Stimulated activated CD8-positive, alpha-beta memory T cell treated with anti-CD3 and anti-CD28 coated beads, Interleukin-15, amount 100 ng/mL, for 48 hours (primary cell): Measurements from ENCODE around the gene NUBP2.

Source experiments
- DNase-seq, 2 donors: peaks; one replicate each; pipeline ENCODE4 v3.0.0-alpha.2; 2020; ENCODE audit warnings: low read depth in 2 of 2

The NUBP2 gene

DNA sequence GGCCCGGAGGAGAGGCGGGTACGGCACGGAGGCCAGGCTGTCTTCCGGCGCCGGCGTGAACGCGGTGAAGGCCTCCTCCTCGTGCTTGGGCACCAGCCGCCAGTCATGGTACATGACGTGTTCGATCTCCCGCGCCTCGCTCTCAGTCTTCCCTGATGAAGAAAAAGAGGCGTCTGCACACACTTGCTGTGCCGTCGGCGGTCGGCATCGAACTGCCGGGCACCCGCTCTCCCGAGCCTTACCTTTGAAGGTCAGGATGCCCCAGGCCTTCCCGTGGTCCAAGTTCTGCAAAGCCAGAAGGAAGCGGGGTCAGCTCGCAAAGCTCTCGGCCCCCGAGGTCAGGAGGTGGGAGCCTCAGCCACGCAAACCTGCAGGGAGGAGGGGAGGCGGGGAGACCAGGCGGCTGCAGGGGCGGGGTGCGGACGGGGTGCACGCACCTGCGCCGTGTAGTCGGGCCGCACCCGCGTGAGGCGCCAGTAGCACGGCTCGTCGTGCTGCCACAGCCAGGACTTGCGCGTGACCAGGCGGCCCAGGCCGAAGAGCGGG, 10.3 kb upstream of the NUBP2 start, which contains the start of gene EME2:
EME2 (plus strand) TSS at position 449 of the 546 bp plus-strand sequence. CDS start 418 bp downstream, outside the sequence.
- peak; percentile 30 to 55 for DNase-seq

- DNase-seq = peak; percentile 71 to 76
Measured at GRCh38 chr16:1772908-1773702, 9.7 kb upstream of the NUBP2 start, which contains the start of gene MRPS34. Gene MRPS34, minus strand, starts transcription at chr16:1773134. Its CDS starts 15 bp downstream, at chr16:1773119.

GRCh38 chr16:1773703-1774447, 8.9 kb upstream of the NUBP2 start:
- no peak for DNase-seq

DNA sequence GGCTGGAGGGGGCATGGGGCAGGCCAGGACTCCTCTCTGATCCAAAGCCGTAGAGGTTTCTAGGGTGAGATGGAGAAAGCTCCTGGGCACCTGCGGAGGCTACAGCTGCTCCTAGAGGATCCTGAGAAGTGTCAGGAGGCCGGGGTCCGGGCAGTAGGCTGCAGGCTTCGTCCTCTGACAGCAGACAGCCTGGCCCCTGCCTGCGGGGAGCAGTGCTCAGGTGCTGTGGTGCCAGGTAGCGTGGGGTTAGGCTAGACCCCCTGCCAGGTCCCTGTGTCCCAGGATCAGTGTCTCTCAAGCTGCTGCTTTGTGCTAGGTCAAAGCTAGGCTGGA, 8.3 kb upstream of the NUBP2 start:
- DNase-seq = no peak

- no peak for DNase-seq
Measured at GRCh38 chr16:1775006-1775845, 7.5 kb upstream of the NUBP2 start.

DNA sequence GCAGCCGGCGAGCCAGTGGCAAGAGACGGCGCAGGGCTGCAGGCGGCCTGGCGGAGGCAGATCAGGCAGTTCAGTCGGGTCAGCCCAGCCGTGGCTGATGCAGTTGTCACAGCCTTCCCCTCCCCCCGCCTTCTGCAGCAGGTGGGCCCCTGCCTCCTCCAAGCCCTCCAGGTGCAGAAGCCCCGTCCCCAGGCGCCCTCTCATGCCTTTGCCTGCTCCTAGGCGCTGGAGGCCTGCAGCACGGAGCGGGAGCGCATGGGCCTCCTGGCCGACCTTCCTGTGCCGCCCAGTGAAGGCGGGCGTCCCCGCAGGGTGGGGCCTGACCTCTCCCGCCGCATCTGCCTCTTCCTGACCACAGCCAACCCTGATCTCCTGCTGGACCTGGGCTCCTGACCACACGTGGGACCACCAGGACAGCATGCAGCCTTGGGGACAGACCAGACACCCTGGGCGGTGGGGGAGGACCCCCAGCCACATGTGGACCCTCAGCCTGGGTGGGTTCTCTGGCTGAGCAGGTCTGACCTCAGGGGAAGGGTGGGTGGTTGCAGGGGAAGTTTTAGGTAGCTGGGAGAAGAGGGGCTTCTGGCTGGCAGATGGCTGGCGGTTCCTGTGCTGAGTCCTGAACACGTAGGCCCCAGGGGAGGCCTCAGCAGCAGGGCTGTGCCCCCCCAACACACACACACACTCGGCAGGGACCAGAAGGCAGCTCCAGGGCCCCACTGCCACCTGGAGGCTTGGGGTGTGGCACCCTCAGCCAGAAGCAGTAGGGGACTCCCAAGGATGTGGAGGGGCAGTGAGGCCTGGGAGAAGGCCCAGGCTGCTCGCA, 6.7 kb upstream of the NUBP2 start:
- no peak for DNase-seq

DNA sequence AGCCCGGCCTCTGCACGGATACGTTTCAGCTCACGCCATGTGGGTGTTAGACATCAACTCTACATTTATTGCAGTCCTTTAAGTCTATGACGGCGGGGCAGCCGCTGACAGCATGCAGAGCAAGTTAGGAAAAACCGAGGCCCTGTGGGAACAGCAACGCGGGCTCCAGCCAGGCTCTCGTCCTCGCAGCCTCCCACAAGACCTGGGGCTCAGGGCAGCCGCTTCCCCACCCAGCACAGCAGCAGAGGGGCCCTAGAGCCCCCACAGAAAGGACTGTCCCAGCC, 6.1 kb upstream of the NUBP2 start:
- no peak for DNase-seq

DNA sequence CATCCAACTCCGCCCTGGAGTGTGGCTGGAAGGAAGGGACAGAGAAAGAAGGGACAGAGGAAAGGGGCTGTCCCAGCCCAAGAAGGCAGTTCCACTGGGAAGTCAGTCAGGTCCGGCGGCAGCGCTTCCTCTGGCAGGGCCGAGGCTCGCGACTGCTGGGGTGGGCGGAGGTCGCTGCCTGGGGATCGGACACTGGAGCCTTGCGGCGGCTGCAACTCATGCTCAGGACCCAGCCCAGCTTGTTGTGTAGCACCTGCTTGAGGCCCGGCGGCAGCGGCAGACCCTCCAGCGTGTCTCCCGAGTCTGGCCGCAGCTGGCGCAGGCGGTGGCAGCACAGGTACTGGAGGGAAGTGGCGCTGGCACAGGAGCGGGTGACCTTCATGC, 5.8 kb upstream of the NUBP2 start:
- no peak for DNase-seq

DNA sequence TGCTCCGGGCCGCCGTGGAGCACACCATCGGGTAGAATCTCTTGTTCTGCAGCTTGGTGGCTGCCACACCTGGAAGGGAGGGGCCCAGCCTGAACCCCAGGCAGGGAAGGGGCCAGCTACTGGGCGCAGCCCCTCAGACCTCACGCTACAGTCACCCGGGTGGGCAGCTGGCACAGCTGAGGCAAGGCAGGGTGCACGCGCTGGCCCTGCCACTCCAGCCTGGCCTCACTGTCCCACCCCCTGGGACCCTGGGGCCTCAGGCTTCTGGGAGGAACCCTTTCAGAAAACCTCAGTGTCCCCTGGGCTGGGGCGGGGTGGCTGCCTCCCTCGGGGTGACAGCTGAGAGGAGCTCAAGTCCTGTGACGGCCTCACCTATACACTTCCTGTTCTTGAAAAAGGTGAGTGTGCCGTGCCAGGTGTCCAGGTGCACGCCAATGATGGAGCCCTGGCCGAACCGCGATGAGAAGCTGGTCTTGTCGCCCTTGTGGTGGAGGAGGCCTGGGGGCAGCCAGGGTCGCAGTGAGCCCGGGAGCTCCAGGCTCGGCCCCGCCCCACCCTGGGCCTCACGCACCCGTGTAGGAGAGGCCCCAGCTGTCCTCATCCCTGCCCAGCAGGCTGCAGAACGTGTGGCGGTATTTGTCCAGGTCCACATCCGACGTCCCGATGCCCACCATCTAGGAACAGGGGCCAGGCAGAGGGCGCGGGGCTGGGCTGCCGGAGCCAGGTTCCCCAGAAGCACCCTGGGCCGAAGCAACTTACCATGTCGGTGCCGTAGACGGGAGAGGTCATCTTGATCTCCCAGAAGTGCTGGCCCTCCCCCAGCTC, 5.2 kb upstream of the NUBP2 start:
- DNase-seq = no peak

DNA sequence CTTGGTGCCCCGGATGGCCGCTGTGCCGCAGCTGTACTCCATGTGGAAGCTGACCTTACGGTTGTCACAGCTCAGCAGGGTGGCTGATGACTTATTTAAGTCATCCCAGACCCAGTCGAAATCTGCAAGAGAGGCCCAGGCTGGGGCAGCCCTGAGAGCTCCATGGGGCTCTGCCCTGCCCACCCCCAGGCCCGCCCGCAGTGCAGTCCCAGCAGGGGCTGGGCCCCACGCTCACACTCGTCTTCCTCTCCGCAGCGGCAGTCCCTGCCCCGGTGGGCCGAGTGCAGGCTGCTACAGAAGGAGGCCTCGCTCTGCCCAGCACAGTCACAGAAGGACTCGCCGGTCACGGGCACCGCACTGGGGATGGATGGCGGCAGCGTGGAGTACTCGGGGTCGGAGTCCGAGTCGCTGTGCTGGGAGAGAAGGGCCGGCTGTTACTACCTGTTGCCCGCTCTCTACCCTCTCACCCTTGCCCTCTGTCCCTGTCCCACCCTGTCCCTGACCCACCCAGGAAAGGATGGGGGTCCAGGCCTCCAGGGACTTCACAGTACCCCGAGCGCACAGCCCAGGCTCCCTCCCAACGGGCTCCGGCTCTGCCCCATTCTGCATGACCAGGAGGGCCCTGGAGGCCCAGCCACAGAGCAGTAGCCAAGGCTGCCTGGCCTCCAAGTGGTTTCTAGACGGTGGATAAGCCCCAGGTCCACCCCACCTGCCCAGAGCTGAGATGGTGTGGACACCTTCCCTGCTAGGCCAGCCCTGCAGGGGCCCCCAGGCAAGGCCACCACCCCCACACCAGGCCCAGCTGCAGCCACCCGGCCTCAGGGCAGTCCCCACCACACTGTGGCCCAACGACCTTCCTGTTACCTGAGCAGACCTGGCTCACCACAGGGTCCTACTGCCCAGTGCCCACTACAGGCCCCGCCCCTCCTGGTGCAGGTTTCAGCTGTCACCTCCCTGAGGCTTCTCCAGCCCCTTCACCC, 4.3 kb upstream of the NUBP2 start:
- DNase-seq = no peak

DNA sequence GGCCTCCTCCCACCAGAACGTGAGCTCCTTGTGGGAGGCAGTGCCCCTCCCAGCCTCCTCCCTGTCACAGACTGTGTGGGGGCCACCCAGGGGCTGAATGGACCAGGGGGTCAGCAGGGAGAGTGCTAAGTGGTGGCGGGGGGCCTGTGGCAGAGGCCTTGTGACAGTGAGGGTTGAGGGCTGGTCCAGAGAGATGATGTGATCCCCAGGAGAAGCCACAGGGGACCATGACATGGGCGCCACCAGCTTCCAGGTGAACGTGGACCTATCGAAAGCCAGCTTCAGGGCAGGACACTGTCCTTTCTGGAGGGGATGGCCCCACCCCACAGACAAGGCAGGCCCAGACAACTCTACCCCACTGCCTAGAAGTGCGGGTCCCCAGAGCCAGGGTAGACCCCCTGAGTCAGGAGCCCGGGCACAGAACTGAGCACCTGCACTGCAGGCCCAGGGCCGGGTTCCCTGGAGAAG, 3.5 kb upstream of the NUBP2 start:
- DNase-seq = no peak

GRCh38 chr16:1779741-1780676, 2.8 kb upstream of the NUBP2 start:
- DNase-seq = no peak

DNA sequence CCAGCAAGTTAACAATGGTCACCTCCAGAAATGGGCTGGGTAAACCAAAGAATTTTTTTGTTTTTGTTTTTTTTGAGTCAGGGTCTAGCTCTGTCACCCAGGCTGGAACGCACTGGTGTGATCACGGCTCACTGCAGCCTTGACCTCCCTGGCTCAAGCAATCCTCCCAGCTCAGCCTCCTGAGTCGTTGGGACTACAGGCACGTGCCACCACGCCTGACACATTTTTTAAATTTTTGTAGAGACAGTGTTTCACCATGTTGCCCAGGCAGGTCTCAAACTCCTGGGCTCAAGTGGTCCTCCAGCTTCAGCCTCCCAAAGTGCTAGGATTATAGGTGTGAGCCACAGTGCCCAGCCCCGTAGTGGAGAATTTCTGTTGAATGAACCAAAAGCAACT, 2.1 kb upstream of the NUBP2 start:
- DNase-seq = no peak

DNA sequence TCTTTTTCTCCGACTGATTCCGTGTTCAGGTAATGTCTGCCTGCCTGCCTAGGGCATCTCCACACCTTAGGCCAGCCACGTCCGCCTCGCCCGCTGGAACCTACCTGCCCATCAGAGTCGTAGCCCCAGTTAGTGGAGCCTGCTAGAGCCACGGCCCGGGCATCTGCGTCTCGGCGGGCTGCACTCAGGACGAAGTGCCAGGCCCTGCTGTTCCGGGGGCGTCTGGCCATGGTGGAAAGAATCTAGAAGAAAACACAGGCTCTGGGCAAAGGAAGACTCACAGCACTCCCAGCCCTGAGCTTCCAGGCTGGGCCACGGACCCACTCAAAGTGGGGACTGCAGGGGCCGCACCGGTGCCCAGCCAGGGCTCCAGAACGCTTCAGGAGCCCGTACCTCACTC, 1.5 kb upstream of the NUBP2 start:
- DNase-seq = no peak

DNA sequence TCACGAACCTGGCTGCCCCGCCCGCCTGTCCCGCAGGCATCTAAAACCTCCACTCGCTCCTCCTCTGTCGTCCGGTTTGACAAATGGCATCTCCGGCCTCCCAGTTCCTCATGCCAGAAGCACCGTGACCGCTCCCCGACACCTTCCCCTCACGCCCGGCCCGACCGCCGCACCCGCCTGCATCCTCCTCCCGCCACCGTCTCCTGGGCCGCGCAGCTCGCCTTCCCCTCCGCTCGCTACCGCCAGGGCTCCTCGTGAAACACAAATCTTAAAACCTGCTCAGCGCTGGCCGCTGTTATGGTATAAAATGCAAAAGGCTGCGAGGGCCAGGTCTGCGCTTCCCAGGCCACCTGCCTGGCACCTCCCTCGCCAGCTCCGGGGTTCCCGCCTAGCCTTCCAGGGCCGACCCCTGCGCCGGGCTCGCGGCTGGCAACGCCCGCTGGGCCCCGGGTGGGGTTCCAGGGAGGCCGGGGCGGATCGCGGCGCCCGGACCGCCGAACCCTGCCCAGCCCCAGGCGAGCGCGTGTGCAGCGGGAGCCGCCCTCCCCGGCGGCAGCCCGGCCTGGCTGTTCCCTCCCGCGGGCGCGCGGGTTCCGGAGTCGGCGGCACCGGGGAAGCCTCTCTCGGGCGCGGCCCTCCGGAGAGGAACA, 877 bp upstream of the NUBP2 start:
- peak in 1 of 2 donors; percentile 9 for DNase-seq

DNA sequence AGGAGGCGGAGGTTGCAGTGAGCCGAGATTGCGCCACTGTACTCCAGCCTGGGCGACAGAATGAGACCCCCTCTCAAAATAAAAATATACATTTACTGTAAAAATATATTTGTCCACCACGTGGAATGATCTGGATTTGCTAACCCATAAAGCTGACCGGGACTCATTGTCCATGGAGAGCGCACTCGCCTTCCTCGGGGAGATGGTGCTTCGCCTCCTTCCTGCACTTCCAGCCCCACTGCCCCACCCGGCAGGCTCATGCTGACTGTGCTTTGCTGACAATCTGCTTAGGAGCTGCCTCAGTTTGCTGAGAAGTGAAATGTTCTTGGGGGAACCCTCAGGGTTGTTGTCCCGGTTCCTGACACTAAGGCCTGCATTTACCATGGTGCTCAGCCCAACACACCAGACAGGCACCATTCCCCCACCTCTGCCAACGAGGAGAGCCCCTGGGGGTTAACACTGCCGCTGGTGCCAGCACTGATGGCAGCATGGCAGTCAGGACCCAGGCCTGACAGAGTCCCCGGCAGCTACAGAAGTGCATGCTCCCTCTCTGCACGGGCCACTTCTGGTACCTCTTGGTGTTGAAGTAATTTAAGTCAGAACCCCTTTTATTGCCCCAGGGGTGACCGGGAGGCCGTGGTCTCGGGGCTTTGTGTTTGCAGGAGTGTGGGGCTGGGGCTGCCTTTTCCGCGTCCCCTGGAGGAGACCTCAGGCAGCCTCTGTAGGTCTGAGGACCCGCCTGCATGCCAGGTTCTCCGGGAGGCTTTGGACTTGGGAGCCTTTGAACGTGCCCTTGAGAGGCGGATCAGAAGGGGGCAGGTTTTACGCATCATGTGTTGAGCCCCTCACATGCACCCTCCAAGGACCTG, 2.5 kb downstream of the NUBP2 start:
- DNase-seq = no peak

DNA sequence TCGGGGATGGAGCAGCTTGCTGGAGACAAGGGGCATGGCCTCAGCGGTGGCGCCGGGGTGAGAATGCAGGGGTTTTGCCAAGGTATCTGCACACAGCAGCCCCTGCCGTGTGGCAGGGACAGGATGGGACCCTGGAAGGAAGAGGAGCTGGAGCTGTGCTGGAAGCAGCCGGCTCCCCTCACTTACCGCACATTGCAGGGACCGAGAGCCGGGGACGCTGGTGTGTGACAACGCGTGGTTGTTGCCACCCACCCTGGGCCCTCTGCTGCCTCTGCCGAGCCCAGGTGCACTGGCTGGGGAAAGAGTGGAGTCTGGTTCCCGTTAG, 3.0 kb downstream of the NUBP2 start:
- DNase-seq = no peak
